NT2/D1 (cell line): Measurements from ENCODE around the gene NAGPA.

Source experiments
- SUZ12 ChIP-seq: IDR thresholded peaks from 2 replicates; pipeline ENCODE4 v1.6.1; 2011; ENCODE audit not compliant: insufficient read length, insufficient read depth; ENCODE audit errors: extremely low read depth
- YY1 ChIP-seq: IDR thresholded peaks from 2 replicates; pipeline ENCODE4 v1.6.1; 2011; ENCODE audit not compliant: insufficient read length, insufficient read depth
- ZNF274 ChIP-seq: IDR thresholded peaks from 2 replicates; pipeline ENCODE4 v1.6.1; 2011; ENCODE audit warnings: mild to moderate bottlenecking, low read depth, low read length

GRCh38 chr16:5075637-5076036 lies 41.9 kb upstream of the NAGPA start:
- TF ChIP-seq ZNF274 (no peak), YY1 (no peak), SUZ12 (no peak)
